Mesenchymal stem cell (in vitro differentiated cells and primary cell): ENCODE results near the gene DENND4B.

ENCODE experiments used
- DNase-seq: peaks from one replicate; pipeline ENCODE4 v3.0.0-alpha.2; 2013
- H2AFZ ChIP-seq: one replicate; pipeline ENCODE4 v1.6.1; 2013; ENCODE audit warnings: low read depth, mild to moderate bottlenecking, control low read depth, inconsistent platforms, low read length, moderate library complexity
- H2AK5ac ChIP-seq: 2 replicates; pipeline ENCODE4 v1.6.1; 2013; ENCODE audit warnings: low read length, moderate library complexity, mild to moderate bottlenecking, inconsistent platforms; ENCODE audit not compliant: severe bottlenecking
- H2BK120ac ChIP-seq: one replicate; pipeline ENCODE4 v1.6.1; 2013; ENCODE audit warnings: low read depth, mild to moderate bottlenecking, inconsistent platforms, low read length, moderate library complexity
- H2BK12ac ChIP-seq, 2 experiments: one replicate each; pipeline ENCODE4 v1.6.1; 2013; ENCODE audit warnings: inconsistent platforms in 2 of 2, low read length in 2 of 2, mild to moderate bottlenecking in 2 of 2, moderate library complexity in 2 of 2, control low read depth in 1 of 2
- H2BK15ac ChIP-seq: one replicate; pipeline ENCODE4 v1.6.1; 2013; ENCODE audit warnings: mild to moderate bottlenecking, low read depth, inconsistent platforms; ENCODE audit not compliant: poor library complexity, severe bottlenecking
- H2BK5ac ChIP-seq: 2 replicates; pipeline ENCODE4 v1.6.1; 2013; ENCODE audit warnings: low read depth, mild to moderate bottlenecking, low read length, control low read depth, inconsistent platforms; ENCODE audit not compliant: poor library complexity, severe bottlenecking
- H3K14ac ChIP-seq, 2 experiments: one replicate each; pipeline ENCODE4 v1.6.1; 2013; ENCODE audit warnings: inconsistent platforms in 2 of 2, low read length in 2 of 2, control low read depth in 1 of 2, mild to moderate bottlenecking in 1 of 2, moderate library complexity in 1 of 2
- H3K18ac ChIP-seq, 2 experiments: one replicate each; pipeline ENCODE4 v1.6.1; 2013; ENCODE audit warnings: inconsistent platforms in 2 of 2, low read length in 2 of 2, control low read depth in 1 of 2, low read depth in 1 of 2, mild to moderate bottlenecking in 1 of 2
- H3K23ac ChIP-seq, 2 experiments: one replicate each; pipeline ENCODE4 v1.6.1; 2013; ENCODE audit warnings: inconsistent platforms in 2 of 2, low read length in 2 of 2, mild to moderate bottlenecking in 2 of 2, moderate library complexity in 2 of 2, control low read depth in 1 of 2
- H3K27ac ChIP-seq: 2 replicates; pipeline ENCODE4 v1.5.1; 2013; ENCODE audit warnings: mild to moderate bottlenecking, moderate library complexity, low read length, control low read depth, inconsistent platforms; ENCODE audit not compliant: poor library complexity, severe bottlenecking
- H3K27me3 ChIP-seq, 2 experiments: 2 replicates each; pipeline versions ENCODE4 v1.6.1 to v1.7.0; 2013; ENCODE audit warnings: low read length in 2 of 2, mild to moderate bottlenecking in 2 of 2, moderate library complexity in 2 of 2, control low read depth in 1 of 2, inconsistent platforms in 1 of 2; ENCODE audit not compliant: control insufficient read depth in 1 of 2, insufficient read depth in 1 of 2
- H3K36me3 ChIP-seq, 2 experiments: 2 replicates each; pipeline versions ENCODE4 v1.6.1 to v1.7.0; 2013; ENCODE audit warnings: low read length in 2 of 2, control low read depth in 1 of 2, inconsistent platforms in 1 of 2, low read depth in 1 of 2, mild to moderate bottlenecking in 1 of 2; ENCODE audit not compliant: insufficient read depth in 2 of 2, control insufficient read depth in 1 of 2
- H3K4ac ChIP-seq, 2 experiments: one replicate each; pipeline ENCODE4 v1.6.1; 2013; ENCODE audit warnings: inconsistent platforms in 2 of 2, low read length in 2 of 2, mild to moderate bottlenecking in 2 of 2, moderate library complexity in 2 of 2, control low read depth in 1 of 2, low read depth in 1 of 2
- H3K4me1 ChIP-seq: 2 replicates; pipeline ENCODE4 v1.6.1; 2013; ENCODE audit warnings: low read depth, low read length, control low read depth; ENCODE audit not compliant: control insufficient read depth, insufficient read depth
- H3K4me2 ChIP-seq: 2 replicates; pipeline ENCODE4 v1.6.1; 2013; ENCODE audit warnings: low read length, mild to moderate bottlenecking, inconsistent platforms; ENCODE audit not compliant: poor library complexity, severe bottlenecking
- H3K4me3 ChIP-seq, 2 experiments: 2 replicates each; pipeline versions ENCODE4 v1.5.1 to v1.7.0; 2013; ENCODE audit warnings: low read length in 2 of 2, mild to moderate bottlenecking in 2 of 2, control low read depth in 1 of 2, low read depth in 1 of 2; ENCODE audit not compliant: insufficient read depth in 1 of 2
- H3K79me1 ChIP-seq: replicated peaks from 2 replicates; pipeline ENCODE4 v1.6.1; 2013; ENCODE audit warnings: mild to moderate bottlenecking, control low read depth, low read length, inconsistent platforms; ENCODE audit not compliant: poor library complexity, severe bottlenecking
- H3K9ac ChIP-seq: 2 replicates; pipeline ENCODE4 v1.7.0; 2013; ENCODE audit warnings: mild to moderate bottlenecking, low read length, moderate library complexity
- H3K9me3 ChIP-seq: 2 replicates; pipeline ENCODE4 v1.7.0; 2013; ENCODE audit warnings: mild to moderate bottlenecking, low read length; ENCODE audit not compliant: control insufficient read depth
- H4K8ac ChIP-seq: one replicate; pipeline ENCODE4 v1.6.1; 2013; ENCODE audit warnings: inconsistent platforms, mild to moderate bottlenecking, low read length, moderate library complexity
- H4K91ac ChIP-seq: one replicate; pipeline ENCODE4 v1.6.1; 2013; ENCODE audit warnings: mild to moderate bottlenecking, low read length, inconsistent platforms
- WGBS: methylation state at CpG from one replicate; pipeline ENCODE4 v1.1.7; 2013; ENCODE audit warnings: mixed read lengths; 5-methylcytosine and 5-hydroxymethylcytosine counted together

DENND4B gene

GRCh38 chr1:153942766-153943549 is 3.6 kb downstream of the DENND4B start:
- H3K4me2 ChIP-seq = no peak overlapping the region
- no peak overlapping the region for H3K23ac ChIP-seq
- no peak overlapping the region for H3K9ac ChIP-seq
- WGBS = 93% methylated on average over 7 of the region's 11 CpGs
- H2BK12ac ChIP-seq = no peak overlapping the region
- no peak overlapping the region for H2AK5ac ChIP-seq
- peak overlapping the region; percentile 28 for H4K91ac ChIP-seq
- H2BK5ac ChIP-seq = no peak overlapping the region
- no peaks in the 10 kb centered on the region for H3K9me3 ChIP-seq
- DNase-seq = no peak
- H3K36me3 ChIP-seq = peaks cover 58 to 62% of the 10 kb centered on the region in 2 experiments
- peaks cover 42% of the 10 kb centered on the region for H3K79me1 ChIP-seq
- no peak overlapping the region for H3K4ac ChIP-seq
- no peak overlapping the region for H3K27ac ChIP-seq
- no peak overlapping the region for H2BK15ac ChIP-seq
- H4K8ac ChIP-seq = no peak overlapping the region
- H3K4me3 ChIP-seq = no peak overlapping the region
- no peak overlapping the region for H3K18ac ChIP-seq
- no peak overlapping the region for H2BK120ac ChIP-seq
- H3K14ac ChIP-seq = no peak overlapping the region
- H3K27me3 ChIP-seq = no peaks in the 10 kb centered on the region
- no peak overlapping the region for H2AFZ ChIP-seq
- H3K4me1 ChIP-seq = peaks cover 12% of the 10 kb centered on the region

- H3K4ac ChIP-seq = no peak overlapping the region
- WGBS = 97% methylated on average over 34 of the region's 34 CpGs
These were observed 4.4 kb downstream of the DENND4B start for GRCh38 chr1:153941826-153942725.

GRCh38 chr1:153940756-153941155 is 5.8 kb downstream of the DENND4B start:
- H2AFZ ChIP-seq = no peak overlapping the region
- H3K4me2 ChIP-seq = no peak overlapping the region
- H2BK5ac ChIP-seq = no peak overlapping the region
- H3K27me3 ChIP-seq = no peaks in the 10 kb centered on the region
- H3K18ac ChIP-seq = no peak overlapping the region
- H3K36me3 ChIP-seq = peaks cover 72 to 73% of the 10 kb centered on the region in 2 experiments
- H2BK15ac ChIP-seq = no peak overlapping the region
- H3K9ac ChIP-seq = no peak overlapping the region
- no peak overlapping the region for H2BK12ac ChIP-seq
- no peak overlapping the region for H3K4me3 ChIP-seq
- H3K14ac ChIP-seq = no peak overlapping the region
- no peak overlapping the region for H3K23ac ChIP-seq
- H3K4ac ChIP-seq = no peak overlapping the region
- no peak overlapping the region for H2AK5ac ChIP-seq
- no peak overlapping the region for H3K27ac ChIP-seq
- H3K4me1 ChIP-seq = peaks cover 12% of the 10 kb centered on the region
- H4K91ac ChIP-seq = no peak overlapping the region
- WGBS = 98% methylated on average over 8 of the region's 8 CpGs
- no peak overlapping the region for H4K8ac ChIP-seq
- H3K9me3 ChIP-seq = no peaks in the 10 kb centered on the region
- H2BK120ac ChIP-seq = no peak overlapping the region
- no peak for DNase-seq
- H3K79me1 ChIP-seq = peaks cover 48% of the 10 kb centered on the region

More at GRCh38 chr1:153941826-153942725, 4.4 kb downstream of the DENND4B start:
- H3K9me3 ChIP-seq = no peaks in the 10 kb centered on the region
- H3K23ac ChIP-seq = no peak overlapping the region
- H3K4me3 ChIP-seq = no peak overlapping the region
- no peak overlapping the region for H3K18ac ChIP-seq
- peaks cover 12% of the 10 kb centered on the region for H3K4me1 ChIP-seq
- no peak for DNase-seq
- H2AK5ac ChIP-seq = no peak overlapping the region
- no peak overlapping the region for H2BK12ac ChIP-seq
- no peaks in the 10 kb centered on the region for H3K27me3 ChIP-seq
- no peak overlapping the region for H3K14ac ChIP-seq
- no peak overlapping the region for H3K4me2 ChIP-seq
- H2AFZ ChIP-seq = no peak overlapping the region
- no peak overlapping the region for H4K91ac ChIP-seq
- peaks cover 60 to 63% of the 10 kb centered on the region in 2 experiments for H3K36me3 ChIP-seq
- no peak overlapping the region for H2BK15ac ChIP-seq
- H2BK120ac ChIP-seq = no peak overlapping the region
- H2BK5ac ChIP-seq = no peak overlapping the region
- H4K8ac ChIP-seq = no peak overlapping the region
- H3K79me1 ChIP-seq = peaks cover 44% of the 10 kb centered on the region
- H3K27ac ChIP-seq = no peak overlapping the region
- no peak overlapping the region for H3K9ac ChIP-seq

GRCh38 chr1:153939476-153939875 is 7.0 kb downstream of the DENND4B start:
- no peak overlapping the region for H2BK15ac ChIP-seq
- no peak overlapping the region for H2BK120ac ChIP-seq
- H3K27ac ChIP-seq = no peak overlapping the region
- H4K8ac ChIP-seq = peak overlapping the region; percentile 31
- 98% methylated on average over 12 of the region's 12 CpGs for WGBS
- no peak overlapping the region for H2AK5ac ChIP-seq
- H3K4me2 ChIP-seq = no peak overlapping the region
- no peak overlapping the region for H3K23ac ChIP-seq
- H2BK5ac ChIP-seq = no peak overlapping the region
- no peak overlapping the region for H3K4me3 ChIP-seq
- H3K9ac ChIP-seq = no peak overlapping the region
- peaks cover 81% of the 10 kb centered on the region in 2 experiments for H3K36me3 ChIP-seq
- no peaks in the 10 kb centered on the region for H3K9me3 ChIP-seq
- no peak overlapping the region for H3K4ac ChIP-seq
- H3K4me1 ChIP-seq = peaks cover 5% of the 10 kb centered on the region
- no peak overlapping the region for H4K91ac ChIP-seq
- peaks cover 48% of the 10 kb centered on the region for H3K79me1 ChIP-seq
- H3K27me3 ChIP-seq = no peaks in the 10 kb centered on the region
- no peak overlapping the region for H2AFZ ChIP-seq
- H3K14ac ChIP-seq = no peak overlapping the region
- no peak overlapping the region for H3K18ac ChIP-seq
- no peak for DNase-seq
- H2BK12ac ChIP-seq = no peak overlapping the region
